ENCODE results near the gene CHAF1B.

CHAF1B gene

DNA sequence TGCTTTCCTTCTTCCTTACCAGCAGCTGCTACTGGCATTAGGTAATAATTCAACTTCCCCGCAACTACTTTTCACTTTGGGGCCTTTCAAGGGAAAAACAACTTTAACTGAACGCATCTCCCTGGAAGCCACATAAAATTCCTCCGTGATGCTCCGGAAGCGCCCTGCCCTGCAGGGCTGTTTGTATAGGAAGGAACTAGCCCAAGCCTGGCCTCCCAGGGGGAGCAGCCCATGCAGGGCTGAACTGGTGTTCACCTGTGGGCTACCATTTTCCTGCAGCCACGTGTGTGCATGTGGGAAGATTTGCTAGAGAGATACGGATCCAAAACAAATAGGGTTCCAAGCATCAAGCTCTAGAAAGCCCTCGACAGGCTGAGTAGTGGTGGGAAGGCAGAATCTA, 80.3 kb downstream of the CHAF1B start:
- no peak for DNase-seq

DNA sequence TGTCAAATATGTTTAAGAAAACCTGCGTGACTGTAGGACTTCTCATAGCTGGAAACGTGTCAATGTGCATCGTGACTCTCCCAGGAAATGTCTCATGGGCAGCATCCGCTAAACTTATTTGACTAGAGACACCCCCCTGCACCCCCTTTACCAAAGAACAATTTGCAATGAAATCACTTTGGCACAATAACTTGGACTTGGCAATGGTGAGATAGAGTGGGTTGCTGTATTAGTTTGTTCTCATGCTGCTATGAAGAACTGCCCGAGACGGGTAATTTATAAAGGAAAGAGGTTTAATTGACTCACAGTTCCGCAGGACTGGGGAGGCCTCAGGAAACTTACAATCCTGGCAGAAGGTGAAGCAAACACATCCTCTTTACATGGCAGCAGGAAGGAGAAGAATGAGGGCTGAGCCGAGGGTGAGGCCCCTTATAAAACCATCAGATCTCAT, 80.9 kb downstream of the CHAF1B start:
- no peak for DNase-seq

Measured in NCI-H1105 treated with DMSO at 0.1 percent for 48 hours (cell line).